GM21786 (cell line): ENCODE data around the gene ARMH4.

ENCODE experiments used
- ATAC-seq: cut with Tn5 transposase; IDR thresholded peaks from one replicate; pipeline ENCODE4 v1.9.1; 2021; ENCODE audit not compliant: unreplicated experiment

Gene ARMH4

DNA sequence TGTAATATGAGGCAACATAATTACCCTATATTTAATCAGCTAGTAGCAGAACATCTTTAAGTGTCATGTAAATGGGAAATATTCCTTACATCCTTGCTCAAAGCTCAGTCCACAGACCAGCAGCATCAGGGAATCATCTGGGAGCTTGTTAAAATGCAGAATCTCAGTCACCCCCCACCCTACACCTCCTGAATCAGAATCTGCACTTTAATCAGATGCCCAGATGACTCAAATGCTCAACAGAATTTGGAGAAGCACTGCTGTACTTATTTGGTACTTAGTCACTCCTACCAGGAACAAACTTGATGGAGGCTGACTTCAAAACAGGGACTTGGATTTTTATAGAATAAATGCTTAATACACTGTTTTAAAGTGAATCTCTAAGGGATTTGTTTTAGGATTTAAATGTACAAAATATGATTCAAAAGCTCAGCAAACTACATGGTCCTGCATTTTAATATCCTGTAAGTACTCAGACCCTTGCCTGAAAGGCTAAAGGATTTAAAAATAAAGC is 96.5 kb downstream of the ARMH4 start:
- no peak for ATAC-seq

DNA sequence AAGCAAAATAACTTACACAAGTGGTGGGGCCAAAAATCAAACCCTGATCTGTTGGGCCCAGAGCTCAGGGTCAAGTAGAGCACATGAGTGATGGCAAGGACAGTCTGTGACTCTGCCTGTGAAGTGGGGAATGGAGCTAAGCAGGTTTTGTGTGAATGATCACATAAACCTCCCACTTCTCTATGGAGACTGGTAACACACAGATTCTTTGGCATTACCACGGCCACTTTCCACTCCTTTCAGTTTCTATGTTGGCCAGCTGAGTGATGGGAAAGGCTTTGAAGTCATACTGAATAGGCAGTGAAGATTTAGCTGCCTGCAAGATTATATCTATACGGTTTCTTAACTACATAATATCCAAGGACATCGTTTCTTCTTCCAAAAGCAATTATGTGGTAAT is 97.9 kb downstream of the ARMH4 start:
- no peak for ATAC-seq

DNA sequence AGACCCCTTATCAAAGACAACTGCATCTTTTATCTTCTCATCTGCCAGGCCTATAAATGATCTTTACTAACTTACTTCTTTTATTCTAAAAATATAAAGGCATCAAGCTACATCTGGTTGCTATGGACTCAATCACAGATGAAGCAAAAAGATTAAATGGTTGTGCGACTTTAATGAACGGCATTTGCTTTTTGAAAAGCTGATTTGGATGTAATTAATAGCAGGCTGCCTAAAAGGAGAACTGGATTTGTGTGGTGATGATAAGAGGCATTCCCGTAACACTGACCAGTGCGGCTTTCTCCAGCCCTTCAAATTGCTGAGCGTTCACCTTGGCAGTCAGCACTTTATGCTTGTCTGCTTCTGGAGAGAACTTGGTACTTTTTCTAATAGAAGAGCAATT is 103.8 kb downstream of the ARMH4 start:
- no peak for ATAC-seq

DNA sequence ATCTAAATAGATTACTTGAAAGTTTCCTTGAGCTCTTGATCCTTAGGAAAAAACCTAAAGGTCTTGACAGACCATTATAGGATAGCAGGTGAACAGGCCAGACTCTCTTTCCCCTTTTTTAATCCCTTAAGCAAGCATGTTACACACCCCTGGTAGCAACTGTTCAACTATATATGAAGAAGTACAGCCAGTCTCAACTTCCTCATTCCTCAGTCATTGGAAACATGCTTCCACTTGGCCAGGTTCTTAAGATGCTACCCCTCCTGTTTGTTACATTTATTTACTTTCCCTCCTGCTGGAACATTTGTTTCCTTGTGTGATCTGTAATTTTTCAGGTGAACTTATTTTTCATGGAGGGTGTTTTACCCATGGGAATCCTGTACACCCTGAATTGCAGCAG is 124.1 kb downstream of the ARMH4 start:
- ATAC-seq = no peak

- ATAC-seq = no peak
Measured at GRCh38 chr14:58026967-58027366, 125.0 kb downstream of the ARMH4 start.

GRCh38 chr14:58026219-58026618 is 125.8 kb downstream of the ARMH4 start:
- no peak for ATAC-seq

GRCh38 chr14:58014778-58015177 is 137.2 kb downstream of the ARMH4 start:
- ATAC-seq = no peak

- ATAC-seq = no peak
Measured at GRCh38 chr14:58002618-58003017, 149.4 kb downstream of the ARMH4 start.

GRCh38 chr14:57999979-58000378 is 152.0 kb downstream of the ARMH4 start:
- no peak for ATAC-seq

DNA sequence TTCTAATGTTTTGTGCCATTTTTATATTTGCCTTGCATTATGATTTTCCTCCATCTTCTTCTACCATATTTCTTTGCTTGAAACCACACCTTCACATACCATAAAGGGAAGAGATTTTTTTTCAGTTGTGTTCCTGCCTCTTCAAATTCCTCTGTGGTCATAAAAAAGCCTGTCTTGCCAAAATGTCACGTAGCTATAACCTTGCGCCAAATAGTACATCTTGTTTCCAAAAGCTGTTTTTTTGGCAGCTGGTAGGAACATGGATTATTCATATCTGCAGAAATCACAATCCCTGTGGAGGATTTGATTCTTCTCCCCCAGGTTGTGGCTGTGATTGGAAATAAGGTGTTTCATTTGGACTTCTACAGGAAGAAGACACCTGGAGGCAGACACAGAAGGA is 152.5 kb downstream of the ARMH4 start:
- no peak for ATAC-seq

- ATAC-seq = no peak
Measured at GRCh38 chr14:57998766-57999165, 153.2 kb downstream of the ARMH4 start.

- no peak for ATAC-seq
Measured at GRCh38 chr14:57991353-57991752, 160.7 kb downstream of the ARMH4 start.

- no peak for ATAC-seq
Measured at GRCh38 chr14:57988445-57988844, 163.6 kb downstream of the ARMH4 start.

GRCh38 chr14:57987596-57988300 is 164.3 kb downstream of the ARMH4 start:
- ATAC-seq = no peak

DNA sequence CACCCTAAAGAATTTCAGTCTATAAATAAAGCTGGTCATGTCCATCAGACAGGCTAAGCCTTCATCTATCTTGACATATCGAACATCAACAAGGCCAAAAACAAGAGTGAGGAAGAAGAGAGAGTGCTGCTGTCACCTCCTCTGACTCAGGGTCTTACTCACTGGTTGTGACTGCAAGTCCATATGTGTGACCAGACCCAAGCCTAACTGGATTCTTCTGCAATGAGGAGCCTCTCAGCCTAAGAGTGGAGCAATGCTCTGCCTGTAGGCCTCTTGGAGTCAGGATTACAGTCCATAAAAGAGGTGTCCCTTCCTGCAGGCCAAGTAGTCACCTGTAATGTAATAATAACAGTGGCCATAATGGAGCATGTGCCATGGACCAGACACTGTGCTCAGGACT is 165.0 kb downstream of the ARMH4 start:
- ATAC-seq = no peak

GRCh38 chr14:57982804-57983634 is 169.0 kb downstream of the ARMH4 start:
- no peak for ATAC-seq

DNA sequence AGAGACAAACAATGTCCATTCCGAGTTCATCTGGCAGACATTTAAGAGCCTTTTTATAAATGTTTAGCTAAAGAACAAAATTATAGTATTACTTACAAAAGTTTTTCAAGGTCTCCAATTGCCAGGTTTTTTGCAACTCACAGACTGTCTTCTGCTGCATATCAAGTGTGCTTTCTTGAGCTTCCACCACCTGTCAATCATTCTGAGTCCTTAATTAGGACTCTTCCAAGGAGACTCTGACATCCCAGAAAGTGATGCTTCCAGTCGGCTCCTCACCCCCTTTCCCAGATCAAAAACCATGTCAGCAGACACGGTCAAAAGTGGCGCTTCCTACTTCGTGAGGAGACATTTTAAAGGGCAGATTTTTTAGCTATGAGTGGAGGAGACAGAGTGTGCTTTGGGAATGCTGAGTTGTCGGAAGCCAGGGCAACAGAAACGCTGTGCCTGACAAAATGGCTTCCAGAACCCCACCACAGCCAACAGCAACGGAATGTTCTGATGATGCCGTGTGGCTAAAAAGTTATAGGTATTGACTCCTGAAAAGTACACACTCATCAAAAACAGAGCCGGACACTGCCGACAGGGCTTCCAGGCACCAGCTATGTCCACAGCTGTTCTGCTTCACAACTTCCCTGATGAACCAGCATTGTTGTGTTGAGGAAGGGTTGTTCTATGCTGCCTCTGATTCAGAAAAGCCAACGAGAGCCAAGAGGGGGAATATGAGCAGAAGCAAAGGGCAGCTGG is 170.0 kb downstream of the ARMH4 start:
- ATAC-seq = no peak

DNA sequence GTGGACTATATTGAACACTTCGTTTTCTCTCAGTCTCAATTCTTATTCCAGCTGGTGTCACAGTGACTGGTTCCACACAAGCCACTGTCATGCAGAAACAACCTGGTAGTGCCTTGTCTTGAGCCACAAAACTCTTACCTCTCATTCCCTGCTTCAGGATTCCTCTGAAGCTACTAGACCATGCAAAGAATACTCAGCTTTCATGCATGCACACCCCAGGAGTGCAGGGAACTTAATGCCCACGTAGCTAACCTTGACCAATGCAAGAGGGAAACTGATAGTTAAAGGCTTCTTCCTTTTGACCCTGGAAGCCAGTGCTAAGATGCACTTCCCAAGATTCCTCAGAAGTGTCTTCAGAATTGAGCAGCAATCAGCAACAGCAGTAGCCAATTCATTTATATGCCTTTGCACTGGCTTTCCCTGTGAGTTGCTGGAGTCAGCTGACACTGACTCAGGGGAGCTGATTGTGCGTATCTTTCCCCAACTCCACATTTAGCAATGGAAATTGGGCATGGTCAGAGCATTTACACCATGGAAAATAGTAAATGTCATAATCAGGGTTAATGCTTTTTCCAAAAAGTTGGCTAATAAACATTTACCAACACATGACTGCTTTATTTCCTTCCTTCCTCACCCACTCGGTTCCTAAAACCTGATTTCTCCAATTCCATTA is 172.5 kb downstream of the ARMH4 start:
- ATAC-seq = no peak

DNA sequence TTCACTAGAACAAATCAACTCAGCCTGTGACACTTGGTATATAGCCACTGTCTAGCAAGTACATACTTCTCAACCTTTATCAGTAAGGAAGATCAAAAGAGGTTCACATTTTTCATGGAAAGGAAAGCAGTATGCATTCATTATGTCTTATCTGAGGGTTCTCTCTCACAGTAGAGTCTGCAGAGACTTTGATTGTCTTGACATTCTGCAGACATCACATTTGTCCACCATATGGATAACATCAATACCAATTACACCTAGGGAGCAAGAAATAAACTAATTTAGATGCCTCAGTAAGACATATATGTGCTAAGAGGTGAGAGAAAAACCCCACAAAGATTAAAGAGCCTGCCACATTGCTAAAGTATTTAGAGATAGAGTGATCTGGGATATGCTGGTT is 175.3 kb downstream of the ARMH4 start:
- ATAC-seq = no peak

- no peak for ATAC-seq
Measured at GRCh38 chr14:57974896-57975295, 177.1 kb downstream of the ARMH4 start.

GRCh38 chr14:57970594-57970993 is 181.4 kb downstream of the ARMH4 start:
- ATAC-seq = no peak
